ELF-1 (cell line): ENCODE measurements around the gene COX11.

Experiments used
- DNase-seq: peaks from one replicate; pipeline ENCODE4 v3.0.0-alpha.2; 2016; ENCODE audit warnings: low read depth, low spot score

Gene COX11

GRCh38 chr17:54967621-54968261 lies 713 bp downstream of the COX11 start:
- DNase-seq: no peak

DNA sequence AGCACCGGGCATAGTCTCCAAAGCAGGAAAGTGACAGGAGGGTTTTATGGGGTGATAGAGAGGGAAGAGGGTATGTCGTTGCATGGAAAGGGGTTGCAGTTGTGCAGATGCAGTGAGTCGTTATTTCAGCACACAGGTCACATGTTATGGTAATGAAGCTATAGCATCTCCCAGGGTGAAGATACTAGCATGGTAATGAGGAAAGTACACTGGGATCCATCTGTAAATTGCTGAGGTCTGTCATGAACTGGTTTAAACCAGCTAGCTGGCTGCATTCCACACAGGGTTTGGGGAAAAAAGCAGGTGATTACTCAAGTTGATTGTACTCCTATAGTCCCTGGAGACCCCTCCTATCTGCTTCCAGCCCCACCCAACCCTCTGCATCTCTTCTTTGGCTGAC lies 11.7 kb downstream of the COX11 start:
- DNase-seq: peak; percentile 36

DNA sequence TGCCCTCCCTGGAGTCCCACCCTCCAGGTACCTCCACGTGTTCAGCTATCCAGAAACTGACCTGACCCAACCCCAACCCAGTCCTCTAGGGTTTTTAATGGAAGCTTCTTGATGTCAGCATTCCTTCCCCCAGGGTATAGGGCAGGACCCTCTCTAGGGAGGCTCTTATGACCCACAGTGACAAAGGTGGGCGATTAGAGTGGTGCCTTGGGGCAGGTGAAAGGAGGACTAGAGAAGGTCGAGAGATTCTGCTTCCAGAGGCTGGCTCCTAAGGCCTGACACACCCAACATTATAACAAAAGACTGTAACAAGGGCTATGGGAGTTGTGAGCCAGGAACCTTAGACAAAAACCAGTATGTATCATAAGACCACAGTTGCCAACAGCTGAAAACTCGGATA lies 17.2 kb downstream of the COX11 start:
- peak; percentile 53 for DNase-seq

DNA sequence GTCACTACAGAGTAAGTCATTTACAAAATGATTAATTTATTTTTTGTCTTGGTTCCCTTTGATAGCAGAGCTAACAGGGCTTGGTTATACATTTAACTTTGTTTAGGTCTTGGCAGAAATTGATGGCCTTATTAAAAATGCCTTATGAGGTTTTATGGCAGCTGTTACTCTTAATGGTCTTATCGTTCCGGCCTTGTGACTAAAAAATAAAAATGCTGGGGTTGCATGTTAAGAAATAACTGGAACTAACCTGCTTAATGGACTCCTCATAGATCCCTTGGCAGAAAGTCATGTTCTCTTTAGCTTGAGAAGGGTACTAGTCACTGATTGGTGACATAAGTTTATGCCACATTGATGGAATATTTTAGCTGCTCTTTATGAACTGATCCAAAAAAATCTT lies 18.3 kb downstream of the COX11 start:
- DNase-seq: no peak

DNA sequence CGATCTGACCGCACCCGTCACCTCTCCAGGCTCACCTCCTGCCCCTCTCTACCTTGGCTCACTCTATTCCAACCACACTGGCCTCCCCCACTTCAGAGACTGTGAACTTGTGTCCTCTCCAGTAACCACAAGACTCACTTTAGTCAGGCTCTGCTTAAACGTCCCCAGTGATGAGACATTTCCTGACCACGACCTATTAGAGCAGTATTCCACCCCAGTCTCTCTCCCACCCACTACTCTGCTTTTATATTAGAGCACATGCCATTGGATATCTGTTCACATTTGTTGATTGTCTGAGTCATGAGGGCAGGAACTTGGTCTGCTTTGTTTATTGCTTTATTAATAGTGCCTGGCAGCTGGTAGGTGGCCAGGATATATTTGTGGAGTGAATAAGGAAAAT lies 20.1 kb downstream of the COX11 start:
- DNase-seq: no peak

DNA sequence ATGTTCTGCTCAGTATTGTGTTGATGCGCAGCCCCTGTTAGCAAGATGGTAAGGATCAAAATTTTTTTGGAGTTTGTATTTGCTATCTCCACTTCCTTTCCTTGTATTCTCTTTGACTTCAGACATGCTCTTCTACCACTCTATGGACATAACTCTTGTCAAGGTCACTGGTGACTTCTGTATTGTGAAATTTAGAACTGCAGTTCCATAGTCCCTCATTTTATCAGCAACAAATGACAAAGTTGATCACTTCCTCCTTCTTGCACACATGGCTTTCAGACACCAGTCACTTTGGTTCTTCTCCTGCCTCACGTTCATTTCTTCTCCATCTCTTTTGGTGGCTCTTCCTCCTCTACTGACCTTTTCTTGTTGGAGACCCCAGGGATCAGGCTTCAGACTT lies 21.1 kb downstream of the COX11 start:
- DNase-seq: no peak

- no peak for DNase-seq
Observed at GRCh38 chr17:54945671-54946070, 22.8 kb downstream of the COX11 start.

- DNase-seq: no peak
Observed at GRCh38 chr17:54945231-54945630, 23.2 kb downstream of the COX11 start.

- DNase-seq: no peak
Observed at GRCh38 chr17:54944796-54945195, 23.7 kb downstream of the COX11 start.

- no peak for DNase-seq
Observed at GRCh38 chr17:54941285-54941684, 27.2 kb downstream of the COX11 start.

DNA sequence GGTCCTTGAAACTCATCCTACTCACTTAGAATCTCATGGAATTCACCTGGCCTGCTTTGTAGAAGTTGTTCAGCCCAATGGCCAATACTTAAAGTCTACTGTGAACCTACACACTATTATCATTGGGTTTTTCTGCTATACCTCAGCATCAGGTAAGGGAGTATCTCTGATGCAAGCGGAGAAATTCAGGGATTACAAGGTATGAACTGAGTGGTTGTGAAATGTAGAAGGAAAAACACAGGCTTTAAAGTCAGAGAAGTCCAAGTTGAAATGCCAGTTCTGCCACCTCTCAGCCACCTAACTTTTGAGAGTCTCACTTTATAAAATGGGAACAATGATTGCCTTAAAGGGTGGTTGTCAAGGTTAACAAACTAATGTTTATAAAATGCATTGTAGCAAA lies 31.0 kb downstream of the COX11 start:
- DNase-seq: no peak

- DNase-seq: peak; percentile 10
Observed at GRCh38 chr17:54937018-54937417, 31.4 kb downstream of the COX11 start.

DNA sequence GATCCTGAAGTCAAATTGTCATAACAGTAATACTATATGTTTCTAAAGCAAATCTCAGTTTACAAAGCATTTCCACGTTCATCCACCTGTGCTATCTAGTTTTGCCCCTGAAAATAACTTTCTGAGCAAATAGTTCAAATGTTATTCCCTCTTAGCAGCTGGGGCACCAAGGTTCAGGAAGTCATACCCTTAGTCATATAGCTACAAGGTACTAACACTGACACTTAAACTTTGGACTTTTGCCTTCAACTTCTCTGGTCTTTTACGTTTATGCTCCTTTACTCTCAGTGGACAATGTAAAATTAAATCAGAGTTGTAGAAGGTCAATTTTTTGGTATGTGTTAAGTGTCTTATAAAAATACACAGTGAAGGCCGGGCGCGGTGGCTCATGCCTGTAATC lies 33.0 kb downstream of the COX11 start:
- no peak for DNase-seq

- DNase-seq: no peak
Observed at GRCh38 chr17:54933921-54934320, 34.5 kb downstream of the COX11 start.

- no peak for DNase-seq
Observed at GRCh38 chr17:54932711-54933110, 35.7 kb downstream of the COX11 start.

DNA sequence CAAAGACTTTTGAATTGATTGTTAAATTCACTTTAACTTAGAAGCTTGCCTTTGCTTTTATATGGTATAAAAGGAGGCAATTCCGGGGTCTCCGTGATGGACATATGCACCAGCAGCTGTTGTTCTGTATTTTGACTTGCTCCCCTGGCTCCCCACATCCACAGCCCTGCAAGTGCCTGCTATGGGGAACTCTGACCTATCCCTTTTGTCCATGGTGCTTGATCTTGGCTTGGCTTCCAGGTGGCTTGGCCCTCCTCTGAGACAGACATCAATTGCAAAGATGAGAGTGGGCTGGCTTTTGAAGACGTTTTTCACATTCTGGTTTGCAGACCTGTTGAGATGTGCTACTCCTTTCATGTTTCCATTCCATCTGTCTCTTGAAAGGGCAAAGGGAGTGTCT lies 40.9 kb downstream of the COX11 start:
- no peak for DNase-seq

DNA sequence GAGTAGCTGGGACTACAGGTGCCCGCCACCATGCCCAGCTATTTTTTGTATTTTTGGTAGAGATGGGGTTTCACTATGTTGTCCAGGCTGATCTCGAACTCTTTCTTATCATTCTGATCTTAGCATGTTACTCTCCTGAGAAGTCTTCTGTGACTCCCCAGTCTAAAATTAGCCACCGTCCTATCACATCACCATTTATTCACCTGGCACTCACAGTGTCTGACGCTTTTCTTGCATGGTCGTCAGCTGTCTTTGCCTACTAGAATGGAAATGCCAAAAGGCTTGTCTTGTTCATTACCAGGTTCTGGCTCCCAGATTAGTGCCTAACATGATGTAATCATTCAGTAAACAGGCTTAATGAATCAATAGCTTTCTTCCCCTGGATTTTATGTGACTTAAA lies 44.0 kb downstream of the COX11 start:
- no peak for DNase-seq

GRCh38 chr17:54920819-54921218 lies 47.6 kb downstream of the COX11 start:
- no peak for DNase-seq

DNA sequence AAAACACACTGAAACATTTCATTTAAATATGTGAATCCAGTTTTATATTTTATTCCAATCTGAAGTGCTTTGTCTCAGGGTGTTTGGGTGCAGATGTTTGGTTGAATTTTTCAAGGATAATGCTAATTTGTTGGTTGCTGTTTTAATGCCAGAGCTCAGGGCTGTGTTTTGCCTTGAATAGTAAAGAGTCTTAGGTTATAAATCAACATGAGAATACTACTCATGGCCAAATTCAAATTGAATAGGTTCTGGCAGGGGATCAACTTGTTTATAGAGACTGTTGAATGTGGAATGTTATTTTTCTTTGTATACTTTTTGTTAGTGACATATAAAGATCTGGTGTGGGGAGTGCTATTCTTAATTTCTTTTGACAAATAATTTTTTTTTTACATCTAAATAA lies 49.0 kb downstream of the COX11 start:
- no peak for DNase-seq

- DNase-seq: no peak
Observed at GRCh38 chr17:54916721-54917120, 51.7 kb downstream of the COX11 start.
